Brain microvascular endothelial cell (primary cell): ENCODE results near the gene KIF18B.

Experiments
- DNase-seq: peaks from one replicate; pipeline ENCODE4 v3.0.0-alpha.2; 2020
- H3K27ac ChIP-seq: fragments of 250-450 bp; sonication (Bioruptor Pico); 2 replicates; pipeline ENCODE4 v1.5.1; 2020; ENCODE audit warnings: mild to moderate bottlenecking, moderate library complexity
- H3K27me3 ChIP-seq: fragments of 250-450 bp; sonication (Bioruptor Pico); replicated peaks from 2 replicates; pipeline ENCODE4 v1.5.1; 2020; ENCODE audit warnings: mild to moderate bottlenecking
- H3K36me3 ChIP-seq: fragments of 250-450 bp; sonication (Bioruptor Pico); replicated peaks from 2 replicates; pipeline ENCODE4 v1.5.1; 2020; ENCODE audit warnings: mild to moderate bottlenecking
- H3K4me3 ChIP-seq: 2 replicates; pipeline ENCODE4 v1.5.1; 2011; ENCODE audit warnings: low read depth, mild to moderate bottlenecking, control low read depth, low read length, moderate library complexity
- in situ Hi-C: cut with HindIII; loops from 2 replicates; pipeline ENCODE4 v1.10.0; 2017; ENCODE audit warnings: low sequenced_read_pairs, low pct_ligation_motif_present
- TF ChIP-seq, protein P1 (sequence below): IDR thresholded peaks from 2 replicates; pipeline ENCODE4 v1.5.1; 2011; ENCODE audit warnings: low read depth, mild to moderate bottlenecking, moderate library complexity, low read length, control low read depth, inconsistent platforms; ENCODE audit errors: missing control alignments

Gene KIF18B

DNA sequence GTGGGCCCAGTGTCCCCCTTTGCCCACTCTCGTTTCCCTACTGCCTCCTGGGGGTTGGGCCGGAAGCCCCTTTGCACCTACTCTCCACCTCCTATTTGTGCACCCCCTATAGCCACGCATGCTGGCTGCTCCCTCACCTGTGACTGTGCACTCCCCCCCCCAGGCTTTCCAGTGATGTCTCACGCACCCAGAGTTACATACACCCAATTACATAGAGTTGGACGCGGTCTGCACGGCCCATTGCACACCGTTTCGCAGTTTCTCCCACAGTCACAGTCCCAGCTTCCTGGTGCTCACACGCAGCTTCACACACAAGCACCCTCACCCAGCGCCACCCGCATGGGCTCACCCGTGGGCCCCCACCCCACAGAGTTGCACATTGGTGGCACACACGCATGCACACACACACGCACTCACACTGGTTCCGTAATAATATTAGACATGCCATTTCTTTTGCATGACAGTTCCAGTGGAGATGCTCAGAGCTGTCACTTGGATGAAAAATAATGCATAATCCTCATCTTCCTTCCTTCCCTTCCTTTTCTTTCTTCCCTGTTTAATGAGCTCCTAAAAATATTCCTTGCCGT, 42.1 kb upstream of the KIF18B start:
- TF ChIP-seq, protein P1, sequence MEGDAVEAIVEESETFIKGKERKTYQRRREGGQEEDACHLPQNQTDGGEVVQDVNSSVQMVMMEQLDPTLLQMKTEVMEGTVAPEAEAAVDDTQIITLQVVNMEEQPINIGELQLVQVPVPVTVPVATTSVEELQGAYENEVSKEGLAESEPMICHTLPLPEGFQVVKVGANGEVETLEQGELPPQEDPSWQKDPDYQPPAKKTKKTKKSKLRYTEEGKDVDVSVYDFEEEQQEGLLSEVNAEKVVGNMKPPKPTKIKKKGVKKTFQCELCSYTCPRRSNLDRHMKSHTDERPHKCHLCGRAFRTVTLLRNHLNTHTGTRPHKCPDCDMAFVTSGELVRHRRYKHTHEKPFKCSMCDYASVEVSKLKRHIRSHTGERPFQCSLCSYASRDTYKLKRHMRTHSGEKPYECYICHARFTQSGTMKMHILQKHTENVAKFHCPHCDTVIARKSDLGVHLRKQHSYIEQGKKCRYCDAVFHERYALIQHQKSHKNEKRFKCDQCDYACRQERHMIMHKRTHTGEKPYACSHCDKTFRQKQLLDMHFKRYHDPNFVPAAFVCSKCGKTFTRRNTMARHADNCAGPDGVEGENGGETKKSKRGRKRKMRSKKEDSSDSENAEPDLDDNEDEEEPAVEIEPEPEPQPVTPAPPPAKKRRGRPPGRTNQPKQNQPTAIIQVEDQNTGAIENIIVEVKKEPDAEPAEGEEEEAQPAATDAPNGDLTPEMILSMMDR, result no peak
- no peaks in the 10 kb centered on the region for H3K36me3 ChIP-seq
- in situ Hi-C loops, result no loop called here
- DNase-seq, result no peak
- H3K27ac ChIP-seq, result no peak overlapping the region
- no peak overlapping the region for H3K4me3 ChIP-seq
- no peaks in the 10 kb centered on the region for H3K27me3 ChIP-seq

DNA sequence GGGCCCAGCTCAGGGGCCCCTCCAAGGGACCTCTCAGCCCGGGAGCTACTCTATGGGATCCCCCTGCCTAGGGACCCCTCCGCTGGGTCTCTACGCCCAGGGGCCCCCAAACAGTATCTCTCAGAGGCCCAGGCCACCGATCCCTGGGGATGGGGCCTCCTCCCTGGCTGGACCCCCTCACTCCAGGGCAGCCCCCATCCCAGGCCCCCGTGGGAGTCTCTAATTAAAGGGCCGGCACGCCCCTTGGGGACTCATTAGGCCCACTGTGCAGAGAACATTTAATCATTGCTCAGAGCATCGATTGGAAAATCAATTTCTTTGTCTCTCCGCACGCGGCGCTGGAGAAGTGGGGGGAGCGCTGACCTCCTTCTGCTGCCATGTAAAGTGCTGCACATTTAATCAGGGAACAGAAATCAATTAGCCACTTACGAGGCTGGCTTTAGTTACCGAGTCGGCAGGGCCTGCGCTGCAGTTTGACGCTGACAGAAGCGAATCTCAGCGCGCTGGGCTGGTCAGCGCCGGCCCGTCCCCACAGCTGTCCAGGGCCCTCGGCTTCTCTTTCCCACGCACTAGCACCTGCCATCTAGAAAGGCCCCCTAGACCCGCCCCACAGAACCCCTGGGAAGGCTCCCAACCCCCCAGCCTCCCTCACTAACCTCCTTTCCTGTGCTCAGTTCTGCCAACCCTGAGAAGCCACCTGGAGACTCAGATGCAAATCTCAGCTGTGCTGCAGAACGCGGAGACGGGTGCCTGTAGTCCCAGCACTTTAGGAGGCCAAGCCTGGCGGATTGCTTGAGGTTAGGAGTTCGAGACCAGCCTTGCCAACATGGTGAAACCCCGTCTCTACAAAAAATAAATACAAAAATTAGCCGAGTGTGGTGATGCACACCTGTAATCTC, 40.7 kb upstream of the KIF18B start:
- no peak overlapping the region for H3K27ac ChIP-seq
- in situ Hi-C loops, result no loop called here
- no peaks in the 10 kb centered on the region for H3K27me3 ChIP-seq
- H3K4me3 ChIP-seq, result no peak overlapping the region
- DNase-seq, result no peak
- H3K36me3 ChIP-seq, result no peaks in the 10 kb centered on the region
- TF ChIP-seq, protein P1, result no peak

DNA sequence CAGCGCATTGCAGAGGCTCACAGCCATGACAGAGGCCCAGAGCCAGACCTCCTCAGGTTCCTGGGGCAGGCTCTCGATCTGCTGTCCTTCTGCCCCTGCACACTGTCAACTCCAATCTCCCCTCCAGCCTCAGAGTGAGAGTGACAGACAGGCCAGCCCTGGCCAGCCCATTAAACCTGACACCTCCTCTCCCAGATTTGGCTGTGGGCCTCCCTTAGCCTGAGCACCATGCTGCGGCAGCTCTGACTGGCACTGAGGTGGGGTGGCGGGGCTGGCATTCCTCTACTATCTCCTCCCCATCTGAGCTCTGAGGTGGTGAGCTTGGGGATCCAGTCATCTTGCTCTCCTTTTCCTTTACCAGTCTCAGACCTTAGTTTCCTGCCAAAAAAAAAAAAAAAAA, 36.0 kb upstream of the KIF18B start:
- H3K27me3 ChIP-seq, result no peaks in the 10 kb centered on the region

DNA sequence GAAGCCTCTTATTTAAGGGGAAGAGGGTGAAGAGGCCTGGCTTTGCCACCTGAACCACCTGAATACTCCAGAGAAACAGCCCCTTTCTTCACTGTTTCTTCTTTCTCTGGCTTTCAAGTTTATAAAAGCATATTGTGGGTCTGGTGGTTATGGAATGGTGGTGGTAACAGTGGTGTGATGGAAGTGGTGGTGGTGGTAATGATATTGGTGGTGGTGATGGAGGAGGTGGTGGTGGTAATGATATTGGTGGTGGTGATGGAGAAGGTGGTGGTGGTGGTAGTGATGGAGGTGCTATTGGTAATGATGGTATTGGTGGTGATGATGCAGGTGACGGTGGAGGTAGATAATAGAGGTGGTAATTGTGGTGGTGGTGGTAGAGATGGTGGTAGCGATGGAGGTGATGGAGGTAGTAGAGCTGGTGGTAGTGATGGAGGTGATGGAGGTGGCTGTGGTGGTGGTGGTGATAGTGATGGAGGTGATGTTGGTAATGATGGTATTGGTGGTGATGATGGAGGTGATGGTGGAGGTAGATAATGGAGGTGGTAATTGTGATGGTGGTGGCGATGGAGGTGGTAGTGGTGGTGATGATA, 34.6 kb upstream of the KIF18B start:
- peaks cover 9% of the 10 kb centered on the region for H3K27me3 ChIP-seq
- no peak for DNase-seq
- TF ChIP-seq, protein P1, result no peak
- H3K4me3 ChIP-seq, result no peak overlapping the region
- H3K27ac ChIP-seq, result no peak overlapping the region
- no peaks in the 10 kb centered on the region for H3K36me3 ChIP-seq
- in situ Hi-C loops, result no loop called here

More for the DNA sequence above, 36.0 kb upstream of the KIF18B start:
- DNase-seq, result no peak
- H3K4me3 ChIP-seq, result no peak overlapping the region
- no peak overlapping the region for H3K27ac ChIP-seq
- TF ChIP-seq, protein P1, result no peak
- in situ Hi-C loops, result no loop called here
- H3K36me3 ChIP-seq, result no peaks in the 10 kb centered on the region

DNA sequence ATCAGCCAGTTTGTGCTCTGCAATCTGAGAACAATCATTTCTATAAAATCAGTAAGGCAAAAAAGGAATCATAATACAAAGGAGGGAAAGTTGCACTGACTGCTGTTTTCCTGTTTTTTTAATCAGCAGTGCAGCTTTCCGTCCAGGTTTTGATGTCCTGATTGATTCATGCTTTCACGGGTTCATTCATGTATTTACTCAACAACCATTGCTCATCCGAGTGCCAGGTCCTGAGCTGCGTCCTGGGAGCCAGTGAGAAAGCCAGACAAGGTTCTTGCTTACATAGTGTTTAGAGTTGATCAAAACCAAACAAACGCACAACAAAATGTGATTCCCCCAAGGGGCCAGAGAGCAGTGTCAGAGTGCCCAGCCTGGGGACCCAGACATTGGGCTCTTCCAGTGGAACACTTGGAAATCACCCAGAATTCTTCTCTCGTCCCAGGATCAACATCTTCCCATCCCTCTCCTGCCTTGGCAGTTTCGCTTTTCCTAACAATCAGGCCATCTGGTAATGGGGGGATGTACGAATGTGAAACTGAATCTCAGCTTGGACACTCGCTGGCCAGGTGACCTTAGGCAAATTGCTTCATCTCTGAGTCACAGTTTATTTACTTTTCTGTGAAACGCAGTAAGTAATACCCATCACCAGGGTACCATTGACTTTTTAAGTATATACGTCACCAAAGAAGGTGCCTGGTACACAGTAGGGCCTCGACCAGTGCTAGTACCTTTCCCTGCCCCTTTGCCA, 33.8 kb upstream of the KIF18B start:
- peak overlapping the region; percentile 26 for H3K4me3 ChIP-seq
- DNase-seq, result peak; percentile 51
- no peaks in the 10 kb centered on the region for H3K36me3 ChIP-seq
- TF ChIP-seq, protein P1, result no peak
- H3K27ac ChIP-seq, result no peak overlapping the region
- in situ Hi-C loops, result no loop called here
- H3K27me3 ChIP-seq, result peaks cover 10% of the 10 kb centered on the region
